Osteoblast (primary cell): ENCODE measurements around the gene PIK3R6. TPM values are rescaled to one million over a fixed set of nuclear protein-coding genes. Genes with fewer than 3 reads are reported as not detected.

Source experiments
- DNase-seq: peaks from one replicate; pipeline ENCODE4 v3.0.0; 2011; ENCODE audit warnings: low spot score, mixed read lengths; ENCODE audit not compliant: insufficient read length; ENCODE audit errors: missing footprints
- H2AFZ ChIP-seq: 2 replicates; pipeline ENCODE4 v1.6.0; 2011; ENCODE audit warnings: mild to moderate bottlenecking, low read length
- H3K27ac ChIP-seq: 2 replicates; pipeline ENCODE4 v1.5.1; 2011; ENCODE audit warnings: mild to moderate bottlenecking, low read depth, low read length, moderate library complexity
- H3K27me3 ChIP-seq: 2 replicates; pipeline ENCODE4 v1.6.0; 2012; ENCODE audit warnings: mild to moderate bottlenecking, control low read depth, inconsistent platforms, low read length, moderate library complexity; ENCODE audit not compliant: insufficient read depth
- H3K36me3 ChIP-seq: 2 replicates; pipeline ENCODE4 v1.5.1; 2011; ENCODE audit warnings: mild to moderate bottlenecking, low read length, control low read depth, moderate library complexity; ENCODE audit not compliant: insufficient read depth
- H3K4me1 ChIP-seq: 2 replicates; pipeline ENCODE4 v1.5.1; 2011; ENCODE audit warnings: mild to moderate bottlenecking, low read length, control low read depth, moderate library complexity; ENCODE audit not compliant: insufficient read depth
- H3K4me2 ChIP-seq: 2 replicates; pipeline ENCODE4 v1.6.0; 2011; ENCODE audit warnings: mild to moderate bottlenecking, low read length; ENCODE audit not compliant: insufficient read depth
- H3K4me3 ChIP-seq: fragments of 200-600 bp; sonication (generic); 3 replicates; pipeline ENCODE4 v1.5.1; 2012; ENCODE audit warnings: mild to moderate bottlenecking, low read length, inconsistent platforms; ENCODE audit not compliant: insufficient read depth
- H3K79me2 ChIP-seq: 2 replicates; pipeline ENCODE4 v1.6.0; 2012; ENCODE audit warnings: mild to moderate bottlenecking, low read length, control low read depth, inconsistent platforms; ENCODE audit not compliant: insufficient read depth
- H3K9me3 ChIP-seq: 2 replicates; pipeline ENCODE4 v1.5.1; 2011; ENCODE audit warnings: low read depth, low read length, control low read depth
- H4K20me1 ChIP-seq: 2 replicates; pipeline ENCODE4 v1.6.0; 2012; ENCODE audit warnings: mild to moderate bottlenecking, low read length, control low read depth; ENCODE audit not compliant: insufficient read depth
- CTCF ChIP-seq: IDR thresholded peaks from 2 replicates; pipeline ENCODE4 v1.5.1; 2011; ENCODE audit warnings: mild to moderate bottlenecking, low read depth, low read length, moderate library complexity; ENCODE audit errors: extremely low read depth
- total RNA-seq: library from RNA; depleted of rRNA; stranded (reverse); fragments of >200 nt; gene quantifications from 2 replicates; pipeline ENCODE4 v1.2.3, GENCODE V29; 2012

Gene PIK3R6
- total RNA-seq, 1 donor = not detected

DNA sequence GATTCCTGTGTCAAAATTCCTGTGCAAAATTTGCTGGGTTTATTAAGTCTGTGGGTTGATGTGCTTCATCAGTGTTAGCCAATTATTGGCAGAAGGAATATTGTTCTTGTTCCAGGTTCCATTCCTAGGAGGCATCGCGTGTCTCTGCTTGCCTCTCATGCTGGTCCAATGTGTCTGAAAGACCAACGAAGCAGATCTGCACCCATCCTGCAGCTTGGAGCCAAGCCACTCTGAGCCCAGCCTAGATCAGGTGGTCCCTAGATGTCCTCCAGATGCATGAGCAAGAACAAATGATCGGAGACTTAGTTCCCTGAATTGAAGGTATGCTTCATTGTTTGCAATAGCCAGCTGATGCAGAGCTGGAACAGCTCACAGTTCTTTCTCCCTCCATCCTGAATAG, 10.5 kb upstream of the PIK3R6 start:
- no peak for DNase-seq
- H3K4me3 ChIP-seq = no peak overlapping the region
- H3K9me3 ChIP-seq = no peaks in the 10 kb centered on the region
- H3K4me2 ChIP-seq = no peak overlapping the region
- H2AFZ ChIP-seq = no peak overlapping the region
- peaks cover 12% of the 10 kb centered on the region for H3K27me3 ChIP-seq
- no peaks in the 10 kb centered on the region for H4K20me1 ChIP-seq
- no peak overlapping the region for H3K27ac ChIP-seq
- no peaks in the 10 kb centered on the region for H3K36me3 ChIP-seq
- H3K4me1 ChIP-seq = peaks cover 6% of the 10 kb centered on the region
- no peak for TF ChIP-seq CTCF
- H3K79me2 ChIP-seq = no peaks in the 10 kb centered on the region

GRCh38 chr17:8875957-8876356, 8.5 kb upstream of the PIK3R6 start:
- DNase-seq = peak; percentile 93
- Histone ChIP-seq H3K27me3 (peaks cover 15% of the 10 kb centered on the region), H4K20me1 (no peaks in the 10 kb centered on the region), H3K4me2 (no peak overlapping the region), H3K79me2 (no peaks in the 10 kb centered on the region), H2AFZ (no peak overlapping the region), H3K9me3 (no peaks in the 10 kb centered on the region), H3K4me1 (peaks cover 6% of the 10 kb centered on the region), H3K4me3 (no peak overlapping the region), H3K36me3 (no peaks in the 10 kb centered on the region), H3K27ac (no peak overlapping the region)
- no peak for TF ChIP-seq CTCF

GRCh38 chr17:8875436-8875835, 8.0 kb upstream of the PIK3R6 start:
- H3K27ac ChIP-seq = no peak overlapping the region
- no peak overlapping the region for H2AFZ ChIP-seq
- H3K4me2 ChIP-seq = no peak overlapping the region
- no peaks in the 10 kb centered on the region for H3K36me3 ChIP-seq
- peaks cover 19% of the 10 kb centered on the region for H3K27me3 ChIP-seq
- no peak overlapping the region for H3K4me3 ChIP-seq
- no peak for TF ChIP-seq CTCF
- no peaks in the 10 kb centered on the region for H3K9me3 ChIP-seq
- H4K20me1 ChIP-seq = no peaks in the 10 kb centered on the region
- DNase-seq = no peak
- no peaks in the 10 kb centered on the region for H3K79me2 ChIP-seq
- H3K4me1 ChIP-seq = peaks cover 6% of the 10 kb centered on the region

DNA sequence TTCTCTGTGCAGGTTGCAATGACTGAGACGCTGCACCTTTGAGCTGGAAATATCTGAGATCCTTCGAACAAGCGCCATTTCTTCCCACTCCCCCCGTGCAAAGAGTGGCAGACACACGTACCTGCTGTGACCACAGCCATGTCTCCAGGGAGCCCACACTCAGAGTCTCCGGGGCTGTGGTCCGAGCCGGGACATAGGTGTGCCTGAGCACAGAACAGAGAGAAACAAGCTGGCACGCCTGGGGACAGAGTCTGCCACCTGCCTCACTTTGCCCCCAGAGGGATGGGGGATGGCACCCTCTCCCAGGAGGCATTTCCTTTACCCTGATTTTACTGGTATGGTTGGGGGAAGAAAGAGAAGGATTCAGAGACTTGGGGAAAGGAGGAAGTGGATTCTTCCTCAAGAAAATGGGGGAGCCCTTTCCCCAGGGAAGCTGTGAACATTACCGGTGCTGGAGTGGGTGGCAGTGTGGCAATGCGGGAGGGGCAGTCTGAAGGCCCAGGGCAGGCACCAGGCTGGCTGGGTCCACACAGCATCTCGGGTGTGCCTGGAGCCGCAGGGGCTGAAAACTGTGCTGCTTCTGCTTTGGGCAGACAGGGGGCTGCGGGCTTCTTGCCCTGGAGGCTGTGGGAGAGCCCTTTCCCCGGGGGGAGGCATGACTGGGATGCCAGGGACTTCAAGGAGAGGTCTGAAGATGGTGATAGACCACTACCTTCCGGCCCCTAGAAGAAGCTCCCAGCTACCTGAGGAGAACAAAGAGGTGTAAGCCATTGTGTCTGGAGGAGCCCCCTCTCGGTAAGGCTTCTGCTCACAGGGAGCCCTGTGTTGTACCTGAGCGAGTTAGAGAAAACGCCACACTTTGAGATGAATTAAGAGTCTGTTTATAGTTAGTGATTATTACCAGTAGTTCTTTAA, 6.6 kb upstream of the PIK3R6 start:
- TF ChIP-seq CTCF = no peak
- H3K4me2 ChIP-seq = peak overlapping the region; percentile 18
- no peak for DNase-seq

More for the DNA sequence above, 6.6 kb upstream of the PIK3R6 start:
- Histone ChIP-seq H3K36me3 (no peaks in the 10 kb centered on the region), H3K4me3 (no peak overlapping the region), H3K79me2 (no peaks in the 10 kb centered on the region), H4K20me1 (no peaks in the 10 kb centered on the region), H3K4me1 (peaks cover 6% of the 10 kb centered on the region), H3K9me3 (no peaks in the 10 kb centered on the region), H3K27ac (no peak overlapping the region), H2AFZ (no peak overlapping the region), H3K27me3 (peaks cover 25% of the 10 kb centered on the region)
